Measurements from ENCODE around the gene PPP1CB. TPM values are rescaled to one million over a fixed set of nuclear protein-coding genes. Genes with fewer than 3 reads are reported as not detected.
"Not testable (repeated sequence)": the region's sequence is repeated elsewhere in the genome, so short reads cannot be mapped to it uniquely, and the experiment has no call there.

Gene PPP1CB
- polyA plus RNA-seq, 5 donors, result 132 to 203 (median 168) TPM

GRCh38 chr2:28772351-28772750 is 20.7 kb downstream of the PPP1CB start:
- no peak for DNase-seq

- DNase-seq, result no peak
Observed at GRCh38 chr2:28776471-28776870, 24.8 kb downstream of the PPP1CB start.

GRCh38 chr2:28778392-28778791 is 26.8 kb downstream of the PPP1CB start:
- no peak for DNase-seq

- no peak for DNase-seq
Observed at GRCh38 chr2:28779001-28779400, 27.4 kb downstream of the PPP1CB start.

- DNase-seq, result no peak
Observed at GRCh38 chr2:28780496-28780895, 28.9 kb downstream of the PPP1CB start.

- DNase-seq, result no peak
Observed at GRCh38 chr2:28782423-28782822, 30.8 kb downstream of the PPP1CB start.

- DNase-seq, result not testable (repeated sequence)
Observed at GRCh38 chr2:28784570-28784969, 32.9 kb downstream of the PPP1CB start.

- no peak for DNase-seq
Observed at GRCh38 chr2:28796620-28797019, 45.0 kb downstream of the PPP1CB start.

- DNase-seq, result no peak
Observed at GRCh38 chr2:28801726-28802125, 50.1 kb downstream of the PPP1CB start.

GRCh38 chr2:28802975-28803429 is 51.4 kb downstream of the PPP1CB start:
- no peak for DNase-seq

- DNase-seq, result no peak
Observed at GRCh38 chr2:28809927-28810326, 58.3 kb downstream of the PPP1CB start.

GRCh38 chr2:28810384-28811285 is 59.0 kb downstream of the PPP1CB start, which contains the start of gene SPDYA:
Gene SPDYA (plus strand): TSS chr2:28810834. CDS start chr2:28816015, 5,181 bp downstream.
- DNase-seq, result peak; percentile 23 to 40

GRCh38 chr2:28818053-28818452 is 66.4 kb downstream of the PPP1CB start:
- no peak for DNase-seq

GRCh38 chr2:28821295-28821958 is 69.8 kb downstream of the PPP1CB start:
- peak; percentile 33 to 51 for DNase-seq

GRCh38 chr2:28822036-28822435 is 70.4 kb downstream of the PPP1CB start:
- no peak for DNase-seq

GRCh38 chr2:28824207-28824606 is 72.6 kb downstream of the PPP1CB start:
- no peak for DNase-seq

- no peak for DNase-seq
Observed at GRCh38 chr2:28824870-28825269, 73.2 kb downstream of the PPP1CB start.

- no peak for DNase-seq
Observed at GRCh38 chr2:28828382-28828781, 76.8 kb downstream of the PPP1CB start.

GRCh38 chr2:28833740-28834470 is 82.3 kb downstream of the PPP1CB start:
- DNase-seq, result no peak

GRCh38 chr2:28835781-28836180 is 84.2 kb downstream of the PPP1CB start:
- DNase-seq, result no peak

GRCh38 chr2:28838971-28839370 is 87.3 kb downstream of the PPP1CB start:
- DNase-seq, result no peak

GRCh38 chr2:28842042-28842441 is 90.4 kb downstream of the PPP1CB start:
- no peak for DNase-seq

Data from right lung (tissue), 5 donors.